Activated naive CD8-positive, alpha-beta T cell treated with anti-CD3 and anti-CD28 coated beads, Interleukin-2, amount 50 U/mL, for 16 hours (primary cell): ENCODE measurements around the gene APEX2.
"Not testable (repeated sequence)": the region's sequence is repeated elsewhere in the genome, so short reads cannot be mapped to it uniquely, and the experiment has no call there.

Experiments
- DNase-seq: peaks from one replicate; pipeline ENCODE4 v3.0.0-alpha.2; 2020; ENCODE audit warnings: low read depth, low spot score

APEX2 gene, protein sequence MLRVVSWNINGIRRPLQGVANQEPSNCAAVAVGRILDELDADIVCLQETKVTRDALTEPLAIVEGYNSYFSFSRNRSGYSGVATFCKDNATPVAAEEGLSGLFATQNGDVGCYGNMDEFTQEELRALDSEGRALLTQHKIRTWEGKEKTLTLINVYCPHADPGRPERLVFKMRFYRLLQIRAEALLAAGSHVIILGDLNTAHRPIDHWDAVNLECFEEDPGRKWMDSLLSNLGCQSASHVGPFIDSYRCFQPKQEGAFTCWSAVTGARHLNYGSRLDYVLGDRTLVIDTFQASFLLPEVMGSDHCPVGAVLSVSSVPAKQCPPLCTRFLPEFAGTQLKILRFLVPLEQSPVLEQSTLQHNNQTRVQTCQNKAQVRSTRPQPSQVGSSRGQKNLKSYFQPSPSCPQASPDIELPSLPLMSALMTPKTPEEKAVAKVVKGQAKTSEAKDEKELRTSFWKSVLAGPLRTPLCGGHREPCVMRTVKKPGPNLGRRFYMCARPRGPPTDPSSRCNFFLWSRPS

DNA sequence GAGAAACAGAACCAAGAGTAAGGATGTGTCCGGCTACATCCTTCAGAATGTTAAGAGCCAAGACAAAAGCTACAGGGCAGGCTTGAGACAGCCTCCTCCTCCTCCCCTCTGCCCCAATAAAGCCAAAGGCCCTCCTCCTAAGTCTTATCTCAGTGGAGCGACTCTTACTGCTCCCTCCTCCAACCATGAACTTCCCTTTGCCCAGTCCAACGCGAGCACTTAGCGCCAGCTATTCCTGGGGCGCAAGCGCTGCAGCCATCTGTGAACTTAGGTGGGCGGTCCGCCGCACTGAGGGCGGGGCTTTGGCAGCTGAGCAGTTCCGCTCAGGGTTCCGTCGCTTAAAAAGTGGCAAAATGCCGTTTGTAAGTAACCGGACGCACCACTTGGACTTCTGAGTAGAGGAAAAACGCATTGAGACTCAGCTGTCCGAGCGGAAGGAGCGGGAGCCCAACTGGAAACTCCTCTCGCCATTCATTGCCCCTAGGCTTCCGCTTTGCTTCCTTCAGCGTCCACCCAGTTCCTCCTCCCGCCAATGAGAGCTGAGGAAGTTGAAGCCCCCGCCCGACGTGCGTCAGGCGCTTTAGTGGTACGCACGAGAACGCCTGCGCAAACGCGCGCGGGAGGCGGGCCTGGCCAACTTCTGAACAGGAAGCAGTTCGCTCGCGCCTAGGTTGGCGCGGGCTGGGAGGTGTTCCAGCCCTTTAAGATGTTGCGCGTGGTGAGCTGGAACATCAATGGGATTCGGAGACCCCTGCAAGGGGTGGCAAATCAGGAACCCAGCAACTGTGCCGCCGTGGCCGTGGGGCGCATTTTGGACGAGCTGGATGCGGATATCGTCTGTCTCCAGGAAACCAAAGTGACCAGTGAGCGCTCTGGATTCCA, at the start of gene APEX2:
APEX2 (plus strand) TSS at position 647 of the 882 bp plus-strand sequence; CDS start at position 707, 60 bp downstream.
- peak; percentile 66 for DNase-seq

DNA sequence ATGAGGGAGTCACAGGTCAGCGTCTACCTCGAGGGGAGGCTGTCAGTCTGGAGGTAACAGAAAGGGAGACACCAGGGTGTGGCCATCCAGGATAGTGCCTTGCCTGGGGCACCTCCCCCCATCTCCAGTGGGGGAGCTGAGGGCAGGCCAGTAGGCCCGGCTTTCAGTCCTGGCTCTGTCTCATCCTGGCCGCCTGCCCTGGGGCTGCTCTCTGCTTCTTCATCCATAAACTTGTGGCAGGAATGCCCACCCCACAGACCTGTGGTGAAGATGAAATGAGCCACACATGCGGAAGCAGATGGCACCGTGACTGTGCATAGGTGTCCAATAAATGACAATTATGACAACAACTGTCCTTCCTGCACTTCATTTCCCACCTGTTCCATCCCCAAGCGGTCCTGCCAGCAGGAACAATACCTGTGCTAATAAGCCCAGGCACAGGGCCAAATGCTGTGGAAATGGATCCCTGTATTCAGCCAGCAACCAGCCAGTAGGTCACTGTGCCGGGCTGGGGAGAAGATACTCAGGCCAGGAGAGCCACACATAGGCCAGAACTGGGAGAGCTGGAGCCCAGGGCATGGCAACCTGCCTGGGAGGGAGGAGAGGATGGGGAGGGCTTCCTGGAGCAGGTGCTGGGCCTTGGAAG, 49.3 kb upstream of the APEX2 start:
- no peak for DNase-seq

DNA sequence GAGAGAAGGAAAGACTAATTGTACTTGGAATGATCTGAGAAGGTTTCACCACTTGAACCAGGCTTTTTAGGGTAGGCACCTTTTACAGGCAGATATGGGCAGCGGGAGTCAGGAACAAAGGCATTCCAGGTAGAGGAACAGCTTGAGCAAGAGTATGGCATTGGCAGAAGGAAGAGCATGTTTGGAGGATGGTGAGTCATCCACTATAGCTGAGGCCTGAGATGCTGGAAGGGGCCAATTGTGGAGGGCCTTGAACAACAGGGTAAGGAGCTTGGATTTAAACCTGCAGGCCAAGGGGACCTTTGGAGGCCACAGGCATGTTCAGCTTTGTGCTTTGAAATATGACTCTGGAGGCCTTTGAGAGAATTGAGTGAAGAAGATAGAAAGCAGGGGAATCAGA, 38.4 kb upstream of the APEX2 start:
- no peak for DNase-seq

DNA sequence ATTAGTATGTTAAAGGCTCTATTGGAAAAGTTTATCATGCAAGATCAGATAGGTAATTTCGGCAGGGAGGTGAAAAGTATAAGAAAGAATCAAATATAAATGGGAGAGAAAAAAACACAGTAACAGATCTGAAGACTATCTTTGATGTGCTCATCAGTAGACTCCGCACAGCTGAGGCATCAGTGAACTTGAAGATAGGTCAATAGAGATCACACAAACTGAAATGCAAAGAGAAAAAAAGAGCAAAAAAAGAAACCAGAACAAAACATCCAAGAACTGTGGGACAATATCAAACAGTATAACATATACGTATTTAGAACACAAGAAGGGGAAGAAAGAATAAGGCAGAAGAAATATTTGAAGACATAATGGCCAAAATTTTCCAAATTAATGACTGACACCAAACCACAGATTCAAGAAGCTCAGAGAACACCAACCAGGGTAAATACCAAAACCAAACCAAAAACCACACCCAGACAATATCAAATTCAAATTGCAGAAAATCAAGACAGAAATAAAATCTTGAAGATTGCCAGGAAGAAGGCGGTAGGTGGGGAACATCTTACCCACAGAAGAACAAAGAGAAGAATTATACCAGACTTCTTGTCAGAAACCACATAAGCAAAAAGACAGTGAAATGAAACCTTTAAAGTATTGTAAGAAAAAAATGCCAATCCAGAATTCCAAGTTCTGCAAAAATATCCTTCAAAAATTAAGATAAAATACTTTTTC, 35.2 kb upstream of the APEX2 start:
- no peak for DNase-seq

DNA sequence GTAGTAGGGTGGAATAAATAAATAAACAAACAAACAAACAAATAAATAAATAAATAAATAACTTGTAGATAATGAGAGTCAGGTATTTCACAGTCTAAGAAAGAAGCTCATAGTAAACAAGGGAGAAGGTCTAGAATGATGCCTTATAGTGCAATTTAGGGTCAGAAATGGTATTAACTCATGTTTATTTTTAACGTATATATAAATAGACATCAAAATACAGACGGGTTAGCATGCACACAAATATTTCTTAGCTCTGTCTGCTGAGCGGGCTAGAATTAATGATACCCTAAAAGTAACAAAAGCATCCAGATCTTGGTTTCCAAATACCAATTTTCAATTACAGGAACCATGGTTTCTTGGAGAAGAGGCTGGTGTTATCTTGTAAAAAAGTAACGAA, 22.8 kb upstream of the APEX2 start:
- no peak for DNase-seq

DNA sequence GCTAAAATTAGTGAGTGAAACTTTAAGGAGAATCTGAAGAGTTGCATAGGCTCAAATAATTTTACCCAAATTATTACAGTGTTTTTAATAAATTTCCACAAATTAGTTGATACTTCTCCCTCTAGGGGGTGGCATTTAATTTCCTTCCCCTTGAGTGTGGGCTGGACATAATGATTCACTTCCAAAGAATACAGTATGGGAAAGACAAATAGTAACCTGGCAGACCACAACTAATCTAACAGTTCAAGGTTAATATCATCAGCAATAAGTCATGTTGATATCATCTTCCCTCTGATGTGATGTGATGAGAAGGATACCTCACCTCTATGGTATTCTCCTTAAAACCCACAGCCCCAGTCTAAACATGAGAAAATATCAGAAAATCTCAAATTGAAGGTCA, 21.7 kb upstream of the APEX2 start:
- DNase-seq, result no peak

DNA sequence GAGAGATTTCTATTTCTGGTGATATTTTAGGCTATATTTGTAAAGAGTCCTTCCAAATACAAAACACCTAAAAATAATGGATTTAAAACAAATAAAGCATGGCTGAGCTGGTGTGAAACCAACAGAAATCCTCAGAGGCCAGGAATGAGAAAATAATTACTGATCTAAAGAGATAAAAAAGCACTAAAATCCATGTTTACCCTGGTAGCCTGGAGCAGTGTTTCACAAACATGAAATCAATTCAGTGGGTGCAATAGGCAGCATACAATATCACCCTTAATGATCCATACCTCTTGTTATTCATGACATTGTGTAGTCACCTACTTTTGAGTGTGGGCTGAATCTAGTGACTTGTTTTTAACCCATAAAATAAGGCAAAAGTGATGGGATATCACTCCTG, 20.7 kb upstream of the APEX2 start:
- DNase-seq, result no peak

DNA sequence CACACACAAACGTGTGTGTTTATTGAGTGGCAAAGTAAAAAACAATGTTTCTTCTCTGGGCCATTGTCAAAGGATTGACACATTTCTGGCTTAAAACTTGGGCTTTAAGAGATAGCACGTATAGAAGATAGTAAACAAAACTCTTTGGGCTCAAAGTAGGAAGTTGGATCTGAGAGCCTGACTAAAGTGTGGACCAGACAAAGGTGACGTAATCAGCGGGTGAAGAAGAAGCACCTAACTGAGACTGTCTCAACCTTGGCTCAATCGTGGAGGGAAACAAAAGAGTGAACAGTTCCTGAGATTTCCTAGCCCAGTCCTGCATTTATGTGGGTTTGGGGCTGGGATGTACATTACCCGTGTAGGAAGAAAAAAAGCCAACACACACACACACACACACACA, 19.8 kb upstream of the APEX2 start:
- no peak for DNase-seq

DNA sequence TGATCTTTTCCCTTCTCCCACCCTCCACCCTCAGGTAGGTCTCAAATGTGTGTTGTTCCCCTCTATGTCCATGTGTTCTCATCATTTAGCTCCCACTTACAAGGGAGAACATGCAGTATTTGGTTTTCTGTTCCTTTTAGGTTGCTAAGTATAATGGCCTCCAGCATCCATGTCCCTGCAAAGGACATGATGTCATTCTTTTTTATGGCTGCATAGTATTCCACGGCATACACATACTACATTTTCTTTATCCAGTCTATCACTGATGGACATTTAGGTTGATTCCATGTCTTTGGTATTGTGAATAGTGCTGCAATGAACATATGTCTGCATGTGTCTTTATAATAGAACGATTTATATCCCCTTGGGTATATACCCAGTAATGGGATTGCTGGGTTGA, 16.9 kb upstream of the APEX2 start:
- DNase-seq, result not testable (repeated sequence)

DNA sequence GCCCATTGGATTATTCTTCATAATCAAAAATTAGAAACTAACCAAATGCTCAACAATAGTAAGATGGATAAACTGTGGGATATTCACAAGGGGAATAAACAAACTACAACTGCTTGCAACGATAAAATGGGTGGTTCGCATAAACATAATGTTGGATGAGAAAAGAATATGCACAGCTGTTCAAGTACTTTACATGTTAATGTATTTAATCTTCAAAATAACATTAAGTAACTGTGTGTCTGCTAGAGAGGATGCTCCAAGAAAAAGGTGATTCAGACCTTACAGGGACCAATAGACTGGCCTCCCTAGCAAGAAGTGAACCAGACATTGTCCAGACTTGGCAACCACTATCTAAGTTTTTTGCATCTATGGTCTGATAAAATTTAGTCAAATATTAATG, 8.5 kb upstream of the APEX2 start:
- no peak for DNase-seq

DNA sequence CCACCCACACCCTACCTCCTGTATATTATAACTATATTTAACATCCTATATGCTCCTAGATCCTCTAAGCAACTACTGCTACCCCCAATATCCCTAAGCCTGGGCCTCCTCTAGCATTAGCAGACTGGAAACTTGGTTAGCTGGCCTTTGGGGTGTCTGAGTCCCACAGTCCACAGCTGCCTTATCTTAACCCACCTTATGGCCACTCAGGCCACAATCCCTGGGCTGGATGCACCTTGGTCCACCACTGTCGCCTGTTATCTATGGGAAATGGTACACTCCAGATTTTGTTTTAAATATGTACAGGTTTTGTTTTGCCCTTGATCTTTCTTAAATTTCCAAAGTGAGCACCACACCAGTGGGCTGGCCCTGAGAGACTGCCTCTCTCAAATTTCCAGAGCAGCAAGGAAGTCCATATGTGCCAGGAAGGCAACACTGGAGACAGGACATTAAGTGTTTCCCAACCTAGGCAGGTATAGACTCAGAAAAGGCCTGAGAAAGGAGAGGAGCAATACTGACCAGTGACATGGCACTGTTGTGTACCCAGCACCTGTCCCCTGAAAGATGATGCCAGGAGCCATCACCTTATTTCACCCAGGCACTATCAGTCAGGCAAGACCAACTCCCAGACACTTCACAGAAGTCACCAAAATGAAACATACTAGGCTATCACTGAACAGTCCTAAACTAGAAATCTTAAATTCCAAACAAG, 7.1 kb upstream of the APEX2 start:
- DNase-seq, result no peak

DNA sequence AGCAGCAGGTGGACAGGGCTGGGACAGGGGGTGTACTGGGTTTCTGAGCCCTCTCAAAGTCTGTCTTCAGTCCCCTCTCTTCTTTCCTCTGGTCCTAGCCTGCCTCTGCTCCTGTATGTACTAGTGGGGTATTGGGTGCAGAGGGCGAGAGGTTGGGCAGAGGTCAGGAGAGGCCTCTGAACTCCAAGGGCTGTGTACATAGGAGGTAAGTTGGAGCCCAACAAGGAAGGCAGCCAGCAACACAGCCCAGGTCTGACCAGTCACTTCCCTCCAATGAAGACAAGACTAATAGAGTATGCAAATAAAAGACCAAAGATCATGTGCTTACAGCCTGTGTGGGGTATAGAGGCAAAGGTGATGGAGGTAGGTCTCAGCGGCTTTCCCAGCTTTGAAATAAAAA, 6.1 kb upstream of the APEX2 start, which contains the start of gene PFKFB1:
PFKFB1 (minus strand) TSS at position 90 of the 400 bp plus-strand sequence. CDS start 181 bp downstream, outside the sequence.
- no peak for DNase-seq

DNA sequence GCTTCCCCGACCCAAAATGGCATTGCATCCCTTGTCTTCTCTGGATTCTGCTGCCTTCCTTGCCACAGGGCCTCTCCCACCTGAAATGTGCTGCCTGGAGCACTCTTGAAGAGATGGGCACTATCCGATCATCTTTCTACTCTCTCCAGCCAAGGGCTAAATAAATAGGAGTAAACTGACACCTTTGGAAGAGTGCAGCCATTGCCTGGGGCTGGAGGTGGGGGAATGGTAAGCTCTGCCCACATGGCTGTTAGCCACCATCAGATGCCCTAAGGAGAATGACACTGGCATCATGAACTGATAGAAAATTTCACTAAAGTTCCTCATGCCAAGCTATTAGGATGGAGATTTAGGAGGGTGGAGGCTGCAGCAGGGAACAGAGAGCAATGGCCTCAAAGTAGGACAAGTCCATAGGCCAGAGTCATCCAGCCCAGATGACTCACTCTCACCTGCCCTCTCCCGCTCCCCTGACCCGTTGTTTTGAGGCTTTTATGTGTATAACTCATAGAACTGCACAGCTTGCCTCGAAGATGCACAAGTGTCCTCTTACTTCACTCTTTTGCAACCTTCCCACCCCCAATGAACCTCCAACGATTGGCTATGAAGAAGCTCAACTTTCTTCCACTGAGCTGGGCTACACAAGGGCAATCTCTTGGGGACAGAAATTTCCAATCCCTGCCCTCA, 5.4 kb upstream of the APEX2 start:
- no peak for DNase-seq

DNA sequence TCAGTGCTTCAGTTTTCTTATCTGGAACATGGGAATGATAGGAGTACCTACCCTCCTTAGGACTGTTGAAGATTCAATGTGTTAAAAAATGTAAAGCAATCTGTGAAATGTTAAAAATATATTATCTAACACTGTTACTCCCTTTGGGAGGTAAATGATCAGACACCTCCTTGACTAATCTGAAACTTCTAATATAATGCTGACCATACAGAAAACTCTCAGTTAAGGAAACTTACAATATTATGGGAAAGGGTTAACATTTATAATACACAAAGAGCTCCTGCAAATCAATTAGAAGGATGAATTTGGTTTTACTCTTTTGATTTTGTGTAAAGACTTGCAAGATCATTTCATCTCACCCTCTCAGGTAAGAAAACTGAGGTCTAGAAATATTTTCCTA, 4.5 kb upstream of the APEX2 start:
- no peak for DNase-seq

DNA sequence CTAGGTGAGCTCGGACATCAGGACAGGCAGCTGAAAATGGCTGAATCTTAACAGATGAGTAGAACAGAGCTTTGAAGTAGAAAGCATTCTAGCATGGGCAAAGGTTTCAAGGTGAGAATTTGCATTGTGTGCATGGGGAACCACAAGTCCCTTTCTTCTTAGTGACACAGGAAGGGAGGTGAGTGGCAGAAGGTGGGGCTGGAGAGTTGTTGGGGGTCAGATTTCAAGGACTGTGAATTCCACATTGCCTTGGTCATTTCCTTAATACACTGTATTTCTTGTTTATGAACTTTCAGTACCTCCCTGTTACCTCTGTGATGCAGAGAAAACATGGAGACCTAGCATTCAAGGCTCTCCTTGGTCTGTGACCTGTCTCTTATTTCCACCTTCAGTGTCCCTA, 4.1 kb downstream of the APEX2 start:
- DNase-seq, result no peak

DNA sequence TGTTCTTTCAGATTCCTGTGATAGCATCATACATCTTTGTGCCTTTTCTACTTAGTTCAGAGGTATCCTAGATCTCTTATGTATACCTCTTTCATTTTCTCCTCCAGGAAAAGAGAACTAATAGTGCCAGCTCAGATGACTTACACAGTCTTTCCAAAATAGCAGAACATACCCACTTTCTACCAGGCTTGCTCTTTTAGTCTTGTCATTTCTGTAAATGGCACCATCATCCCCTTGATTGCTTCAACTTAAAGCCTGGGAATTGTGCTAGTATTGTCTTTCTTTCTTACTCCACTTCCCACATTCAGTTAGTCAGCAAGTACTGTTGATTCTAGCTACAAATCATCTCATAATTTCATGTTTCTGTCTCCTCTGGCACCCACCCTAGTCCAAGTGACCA, 5.1 kb downstream of the APEX2 start:
- no peak for DNase-seq

DNA sequence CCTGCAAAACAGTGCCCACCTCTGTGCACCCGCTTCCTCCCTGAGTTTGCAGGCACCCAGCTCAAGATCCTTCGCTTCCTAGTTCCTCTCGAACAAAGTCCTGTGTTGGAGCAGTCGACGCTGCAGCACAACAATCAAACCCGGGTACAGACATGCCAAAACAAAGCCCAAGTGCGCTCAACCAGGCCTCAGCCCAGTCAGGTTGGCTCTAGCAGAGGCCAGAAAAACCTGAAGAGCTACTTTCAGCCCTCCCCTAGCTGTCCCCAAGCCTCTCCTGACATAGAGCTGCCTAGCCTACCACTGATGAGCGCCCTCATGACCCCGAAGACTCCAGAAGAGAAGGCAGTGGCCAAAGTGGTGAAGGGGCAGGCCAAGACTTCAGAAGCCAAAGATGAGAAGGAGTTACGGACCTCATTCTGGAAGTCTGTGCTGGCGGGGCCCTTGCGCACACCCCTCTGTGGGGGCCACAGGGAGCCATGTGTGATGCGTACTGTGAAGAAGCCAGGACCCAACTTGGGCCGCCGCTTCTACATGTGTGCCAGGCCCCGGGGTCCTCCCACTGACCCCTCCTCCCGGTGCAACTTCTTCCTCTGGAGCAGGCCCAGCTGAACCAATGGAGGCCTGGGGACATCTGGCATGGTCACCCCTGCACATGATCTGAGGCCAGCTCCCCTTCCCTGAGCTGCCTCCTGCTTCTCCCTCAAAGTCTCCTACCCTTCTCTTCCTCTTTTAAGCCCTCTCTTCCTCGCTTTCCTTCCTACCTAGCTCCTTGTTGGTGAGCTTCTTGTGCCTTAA, 6.9 kb downstream of the APEX2 start:
- no peak for DNase-seq

DNA sequence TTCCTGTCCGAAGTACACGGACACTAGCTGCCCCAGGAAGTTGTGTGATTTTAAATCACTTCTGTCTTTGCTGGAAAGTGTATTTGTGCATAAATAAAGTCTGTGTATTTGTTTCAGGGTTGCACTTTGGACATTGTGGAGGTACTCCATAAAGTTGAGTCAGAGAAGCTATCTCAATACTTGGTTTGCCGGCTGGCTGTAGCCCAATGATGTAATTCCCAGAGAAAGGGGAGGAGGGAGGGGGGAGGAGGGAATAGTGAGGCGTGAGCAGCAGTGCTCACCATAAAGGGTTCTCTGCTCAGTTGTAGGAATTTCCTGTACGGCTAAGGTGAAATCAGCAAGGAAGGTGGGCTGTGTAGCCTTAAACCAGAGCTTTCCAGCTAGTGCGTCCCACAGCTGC, 7.5 kb downstream of the APEX2 start:
- DNase-seq, result no peak
